NCI-H1105 treated with DMSO at 0.1 percent for 48 hours (cell line): ENCODE results near the gene OR52W1.

Experiments
- DNase-seq: peaks from one replicate; lab custom pipeline; 2025; lab: John Stamatoyannopoulos, UW

OR52W1 gene, protein sequence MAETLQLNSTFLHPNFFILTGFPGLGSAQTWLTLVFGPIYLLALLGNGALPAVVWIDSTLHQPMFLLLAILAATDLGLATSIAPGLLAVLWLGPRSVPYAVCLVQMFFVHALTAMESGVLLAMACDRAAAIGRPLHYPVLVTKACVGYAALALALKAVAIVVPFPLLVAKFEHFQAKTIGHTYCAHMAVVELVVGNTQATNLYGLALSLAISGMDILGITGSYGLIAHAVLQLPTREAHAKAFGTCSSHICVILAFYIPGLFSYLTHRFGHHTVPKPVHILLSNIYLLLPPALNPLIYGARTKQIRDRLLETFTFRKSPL

DNA sequence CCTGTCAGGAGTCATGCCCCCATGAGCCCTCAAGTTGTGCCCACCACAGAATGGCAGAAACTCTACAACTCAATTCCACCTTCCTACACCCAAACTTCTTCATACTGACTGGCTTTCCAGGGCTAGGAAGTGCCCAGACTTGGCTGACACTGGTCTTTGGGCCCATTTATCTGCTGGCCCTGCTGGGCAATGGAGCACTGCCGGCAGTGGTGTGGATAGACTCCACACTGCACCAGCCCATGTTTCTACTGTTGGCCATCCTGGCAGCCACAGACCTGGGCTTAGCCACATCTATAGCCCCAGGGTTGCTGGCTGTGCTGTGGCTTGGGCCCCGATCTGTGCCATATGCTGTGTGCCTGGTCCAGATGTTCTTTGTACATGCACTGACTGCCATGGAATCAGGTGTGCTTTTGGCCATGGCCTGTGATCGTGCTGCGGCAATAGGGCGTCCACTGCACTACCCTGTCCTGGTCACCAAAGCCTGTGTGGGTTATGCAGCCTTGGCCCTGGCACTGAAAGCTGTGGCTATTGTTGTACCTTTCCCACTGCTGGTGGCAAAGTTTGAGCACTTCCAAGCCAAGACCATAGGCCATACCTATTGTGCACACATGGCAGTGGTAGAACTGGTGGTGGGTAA is at the start of gene OR52W1:
Gene OR52W1 (plus strand): TSS at position 51 of the 637 bp plus-strand sequence. CDS start 0 bp downstream, at position 51.
- DNase-seq, result no peak

DNA sequence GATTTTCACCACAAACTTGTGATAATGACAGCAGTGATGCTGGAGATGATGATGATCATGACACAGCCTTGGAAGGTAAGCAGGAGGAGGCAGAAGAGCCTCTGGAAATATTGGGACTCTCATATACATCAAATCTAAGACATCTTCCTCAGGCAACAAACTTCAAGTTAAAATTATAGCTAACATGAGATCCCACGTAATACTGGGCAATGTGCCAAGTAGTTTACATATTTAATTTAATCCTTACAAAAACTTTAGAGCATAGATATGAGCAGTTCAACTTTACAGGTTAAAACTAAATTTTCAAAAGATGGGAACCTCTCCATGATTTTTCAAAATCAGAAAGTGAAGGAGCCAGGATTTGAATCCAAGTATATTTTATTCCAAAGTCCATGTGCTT is 47.9 kb upstream of the OR52W1 start:
- no peak for DNase-seq

DNA sequence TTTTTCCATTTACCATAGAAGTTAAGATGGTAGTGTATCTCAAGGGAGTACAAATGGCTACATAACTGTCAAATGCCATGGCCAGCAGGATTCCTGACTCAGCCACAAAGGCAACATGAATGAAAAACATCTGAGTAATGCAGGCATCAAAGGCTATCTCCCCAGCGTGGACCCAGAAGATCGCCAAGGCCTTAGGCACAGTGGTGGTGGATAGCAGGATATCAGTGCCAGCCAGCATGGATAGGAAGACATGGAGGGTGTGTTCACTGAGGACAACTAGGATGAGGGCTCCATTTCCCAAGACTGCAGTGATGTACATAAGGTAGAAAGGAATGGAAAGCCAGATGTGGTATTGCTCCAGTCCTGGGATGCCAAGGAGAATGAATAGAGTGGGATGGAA is 46.9 kb upstream of the OR52W1 start:
- DNase-seq, result no peak

DNA sequence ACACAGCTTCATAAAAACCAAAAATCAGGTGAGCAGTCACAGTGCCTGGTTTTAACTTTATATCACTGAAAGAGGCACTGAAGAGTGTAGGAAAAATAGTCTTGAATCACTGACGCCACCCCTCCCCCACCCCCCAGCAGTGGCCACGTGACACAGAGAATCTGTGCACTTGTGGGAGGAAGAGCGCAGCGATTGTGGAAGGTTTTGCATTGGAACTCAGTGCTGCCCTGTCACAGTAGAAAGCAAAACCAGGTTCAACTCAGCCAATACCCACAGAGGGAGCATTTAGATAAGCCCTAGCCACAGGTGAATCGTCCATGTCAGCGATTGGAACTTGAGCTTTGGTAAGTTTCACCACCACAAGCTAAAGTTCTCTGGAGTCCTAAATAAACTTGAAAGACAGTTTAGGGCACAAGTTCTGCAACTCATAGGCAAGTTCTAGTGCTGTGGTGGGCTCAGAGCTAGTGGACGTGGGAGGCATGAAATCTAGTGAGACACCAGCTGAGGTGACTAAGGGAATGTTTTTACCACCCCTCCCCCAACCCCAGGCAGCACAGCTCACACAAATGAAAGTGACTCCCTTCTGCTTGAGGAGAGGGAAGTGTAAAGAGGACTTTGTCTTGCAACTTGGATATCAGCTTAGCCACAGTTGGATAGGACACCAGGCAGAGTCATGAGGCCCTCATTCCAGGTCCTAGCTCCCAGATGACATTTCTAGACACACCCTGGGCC is 42.2 kb upstream of the OR52W1 start:
- no peak for DNase-seq

DNA sequence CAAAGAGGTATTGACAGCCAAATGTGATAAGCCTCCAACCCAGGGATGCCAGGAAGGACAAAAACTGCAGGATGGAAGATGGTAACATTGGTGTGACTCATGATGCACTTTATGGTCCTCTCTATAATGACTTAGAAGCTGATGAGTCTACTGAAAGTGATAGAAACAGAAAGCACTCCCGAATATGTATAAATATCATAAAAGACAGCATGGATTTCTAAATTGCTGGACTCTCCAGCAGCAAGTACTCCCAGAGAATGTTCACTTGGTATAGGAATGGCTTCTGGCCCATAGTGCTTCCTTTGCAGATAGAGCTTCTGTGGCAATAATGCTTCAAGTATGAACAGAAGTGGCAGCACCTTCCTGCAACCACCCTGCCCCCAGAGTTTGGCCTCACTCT is 28.8 kb upstream of the OR52W1 start, which contains the start of gene OR52B2:
Gene OR52B2 (minus strand): TSS at position 101 of the 400 bp plus-strand sequence. CDS start 0 bp downstream, at position 101.
- no peak for DNase-seq

DNA sequence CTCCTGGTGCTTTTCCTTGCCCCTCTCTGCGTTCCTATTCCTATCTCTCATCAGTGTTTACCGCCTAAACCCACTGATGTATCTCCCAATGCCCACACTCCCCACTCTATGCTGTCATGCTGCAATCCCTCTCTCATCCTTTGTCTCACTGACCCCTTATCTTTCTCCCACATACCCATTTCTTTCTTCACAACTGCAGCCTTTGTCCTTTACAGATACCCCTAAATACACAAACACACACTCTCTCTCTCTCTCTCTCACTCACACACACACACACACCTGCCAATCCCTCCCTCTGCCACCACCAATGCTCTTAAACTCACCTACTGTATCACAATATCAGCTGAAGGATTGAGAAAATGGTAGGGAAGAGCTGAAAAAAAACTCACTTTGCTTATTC is 23.6 kb upstream of the OR52W1 start:
- no peak for DNase-seq

DNA sequence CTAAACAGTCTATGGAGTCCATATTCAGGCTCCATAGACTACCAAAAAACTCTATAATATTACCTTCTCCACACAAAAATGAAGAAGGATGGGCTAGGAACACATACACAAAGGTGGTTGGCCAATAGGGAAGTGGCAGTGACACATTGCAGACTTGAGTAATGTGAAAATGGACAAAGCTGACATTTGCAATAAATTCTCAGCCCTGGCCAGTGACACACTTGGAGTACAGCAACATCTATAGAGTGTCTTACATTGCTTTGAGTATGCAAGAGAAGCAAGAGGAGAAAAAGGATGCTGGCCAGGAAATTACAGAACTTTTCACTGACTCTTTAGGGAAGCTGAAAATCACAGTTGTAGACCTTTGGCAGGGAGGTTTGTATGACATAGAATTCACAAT is 7.3 kb upstream of the OR52W1 start:
- DNase-seq, result no peak

DNA sequence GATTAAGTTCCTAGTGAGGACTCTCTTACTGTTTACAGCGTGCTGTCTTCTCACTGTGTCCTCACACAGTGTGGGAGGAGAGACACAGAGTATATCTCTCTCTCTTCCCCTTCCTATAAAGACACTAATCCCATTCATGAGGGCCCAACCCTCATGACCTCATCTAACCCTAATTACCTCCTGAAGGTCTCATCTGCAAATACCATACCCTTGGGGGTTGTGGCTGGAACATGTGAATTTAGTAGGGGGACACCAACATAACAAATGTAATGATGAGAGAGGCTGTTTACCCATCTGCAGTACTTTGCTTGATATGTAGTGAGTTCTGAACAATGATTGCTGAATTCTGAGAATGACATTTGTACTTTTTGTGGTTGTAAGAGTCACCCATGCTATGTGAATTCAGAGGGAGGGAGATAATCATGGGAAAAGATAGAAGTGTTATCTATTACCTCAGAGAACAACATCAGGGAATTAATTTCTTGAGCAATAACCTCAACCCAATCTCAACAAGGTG is 4.9 kb upstream of the OR52W1 start:
- DNase-seq, result no peak

DNA sequence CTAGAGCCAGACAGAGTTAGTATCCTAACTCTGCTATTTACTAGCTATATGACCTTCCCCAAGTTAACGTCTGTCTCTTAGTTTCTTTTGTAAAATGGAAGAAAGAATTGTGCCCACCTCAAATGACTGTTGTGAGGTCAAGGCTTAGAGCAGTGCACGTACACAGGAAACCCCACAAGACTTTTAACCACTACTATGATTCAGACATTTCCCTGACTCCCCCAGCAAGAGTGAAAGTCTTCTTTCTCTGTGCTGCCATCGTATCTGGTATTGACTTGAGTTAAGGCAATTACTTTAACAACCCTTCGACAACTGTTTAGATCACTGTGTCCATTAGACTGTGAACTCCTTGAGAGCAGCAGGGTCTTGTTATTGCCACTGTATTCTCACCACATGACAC is 2.6 kb upstream of the OR52W1 start:
- no peak for DNase-seq

DNA sequence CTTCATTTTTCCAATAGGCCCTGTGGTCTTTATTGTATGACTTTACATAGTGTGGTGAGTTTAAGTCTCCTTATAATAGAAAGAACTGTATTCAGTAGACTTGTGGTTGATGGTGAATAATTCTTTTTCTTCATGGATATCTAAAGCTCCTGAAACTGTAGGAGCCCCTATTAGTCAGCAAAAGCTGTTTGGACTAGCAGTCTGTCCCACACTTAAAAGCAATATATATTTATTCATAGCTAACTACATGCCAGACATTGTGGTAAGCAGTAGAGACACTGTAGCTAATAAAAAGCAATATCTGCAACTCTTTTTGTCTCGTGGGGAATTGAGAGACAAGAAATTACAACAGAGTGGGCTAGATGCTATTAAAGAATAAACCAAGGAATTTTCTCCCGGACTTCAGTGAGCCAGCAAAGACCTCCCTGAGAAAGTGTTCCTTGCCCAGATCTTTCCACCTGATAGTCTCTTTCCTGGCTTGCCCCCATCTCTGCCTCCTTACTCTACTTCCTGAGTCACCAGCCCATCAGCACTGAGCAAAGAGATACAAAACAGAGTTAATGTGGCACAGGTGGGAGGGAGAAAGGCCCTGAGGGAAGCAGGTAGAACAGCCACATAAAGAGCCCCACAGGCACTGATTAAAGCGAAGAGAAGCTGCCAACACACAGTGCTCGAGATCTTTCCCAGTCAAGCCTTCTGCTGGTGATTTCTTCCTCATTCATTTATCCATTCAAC is 1.4 kb upstream of the OR52W1 start:
- DNase-seq, result no peak

DNA sequence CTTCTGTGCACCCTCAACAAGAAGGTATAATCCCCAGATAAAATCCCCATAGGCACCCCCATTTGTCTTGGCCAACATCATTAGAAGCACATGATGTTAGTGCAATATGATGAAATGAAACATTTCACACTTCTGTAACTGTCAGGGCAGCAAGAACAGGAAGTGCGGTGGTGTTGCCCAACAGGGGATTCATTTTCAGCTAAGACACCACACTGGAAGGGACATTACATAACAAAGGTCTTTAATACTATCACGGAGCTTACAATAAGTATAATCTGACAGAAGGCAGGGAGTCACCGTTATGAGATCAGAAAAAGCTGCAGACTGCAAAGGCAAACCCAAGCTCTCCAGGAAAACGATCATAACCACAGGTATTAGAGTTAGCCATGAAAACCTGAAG is 2.0 kb downstream of the OR52W1 start:
- no peak for DNase-seq

DNA sequence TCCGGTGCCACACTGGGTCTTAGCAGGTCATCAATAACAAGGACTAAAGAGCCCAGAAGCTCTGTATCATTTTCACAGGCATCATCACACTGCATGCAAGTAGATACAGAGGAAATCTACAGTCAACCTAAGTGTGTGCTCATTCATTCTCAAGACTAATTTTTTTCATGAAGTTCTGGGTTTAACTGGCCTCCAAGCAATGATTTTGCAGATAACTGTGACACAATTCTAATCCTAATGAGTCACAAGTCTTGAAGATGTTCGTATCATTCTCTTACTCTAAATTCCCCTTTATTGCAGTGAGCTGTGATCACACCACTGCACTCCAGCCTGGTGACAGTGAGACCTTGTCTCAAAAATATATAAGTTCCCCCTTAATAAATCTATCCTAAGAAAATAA is 2.5 kb downstream of the OR52W1 start:
- no peak for DNase-seq

DNA sequence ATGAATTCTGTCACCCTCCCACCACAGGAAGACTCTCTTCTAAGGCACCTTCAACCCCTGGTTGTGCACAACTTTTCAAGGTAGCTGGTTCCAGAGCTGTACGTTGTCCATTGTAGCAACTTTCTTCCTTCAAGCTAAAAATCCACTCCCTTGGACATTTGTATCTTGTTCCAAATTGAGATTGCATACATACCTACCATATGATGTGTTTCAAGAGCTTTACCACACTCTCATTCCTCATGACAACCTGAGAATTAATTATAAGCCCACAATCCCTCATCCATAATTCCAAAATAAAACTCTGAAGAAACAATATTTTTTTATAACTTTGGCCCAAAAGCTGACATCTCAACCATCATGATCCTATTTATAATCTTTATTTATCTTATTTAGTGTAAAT is 3.0 kb downstream of the OR52W1 start:
- DNase-seq, result no peak

DNA sequence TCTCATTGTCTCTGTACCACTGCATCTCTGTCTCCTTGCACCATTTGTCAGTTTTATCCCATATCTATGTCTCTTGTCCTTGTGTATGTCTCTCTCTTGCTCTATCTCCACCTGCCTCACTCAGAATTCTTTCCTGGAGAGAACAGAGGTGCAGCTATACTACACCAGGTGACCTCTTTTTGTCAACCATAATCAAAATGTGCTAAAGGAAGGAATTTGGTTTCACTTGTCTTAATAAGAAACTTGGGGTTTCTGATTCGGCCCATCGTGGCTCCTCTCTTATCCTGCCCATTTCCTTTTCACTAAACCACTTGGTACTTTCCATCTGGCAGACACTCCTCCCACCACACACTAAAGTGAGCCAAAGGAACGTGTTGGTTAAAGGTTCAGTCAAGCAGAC is 4.3 kb downstream of the OR52W1 start:
- no peak for DNase-seq

DNA sequence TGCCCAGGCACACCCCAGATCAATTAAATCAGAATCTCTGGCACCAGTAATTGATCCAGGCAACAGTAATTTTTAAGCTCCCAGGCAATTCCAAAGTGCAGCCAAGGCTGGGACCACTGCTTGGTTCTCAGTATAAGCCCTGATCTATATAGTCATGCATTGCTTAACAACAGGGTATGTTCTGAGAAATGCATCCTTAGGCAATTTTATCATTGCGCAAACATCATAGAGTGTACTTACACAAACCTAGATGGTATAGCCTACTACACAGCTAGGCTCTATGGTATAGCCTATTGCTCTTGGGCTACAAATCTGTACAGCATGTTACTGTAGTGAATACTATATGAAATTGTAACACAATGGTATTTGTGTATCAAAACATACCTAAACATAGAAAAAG is 5.7 kb downstream of the OR52W1 start:
- DNase-seq, result no peak

DNA sequence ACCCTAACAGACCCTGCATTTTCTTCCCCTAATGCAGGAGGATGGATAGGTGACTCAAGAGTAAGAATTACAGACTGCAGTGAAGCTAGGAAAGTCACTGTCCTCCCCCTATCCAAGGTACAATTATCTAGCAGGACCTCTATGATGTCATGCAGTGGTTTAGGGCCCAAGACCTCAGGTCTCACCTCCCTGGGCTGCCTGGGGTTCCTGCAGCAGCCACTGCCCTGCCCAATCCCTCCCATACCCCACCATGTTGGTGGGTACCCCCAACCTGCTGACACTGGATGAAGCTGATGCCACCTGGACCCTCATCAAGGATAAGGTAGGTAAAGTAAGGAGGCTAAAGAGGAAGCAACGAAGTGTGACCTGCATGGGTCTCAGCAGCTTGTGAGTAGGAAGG is 6.3 kb downstream of the OR52W1 start, which contains the start of gene C11orf42:
Gene C11orf42 (plus strand): TSS at position 192 of the 400 bp plus-strand sequence. CDS start 59 bp downstream, at position 251.
- DNase-seq, result no peak

DNA sequence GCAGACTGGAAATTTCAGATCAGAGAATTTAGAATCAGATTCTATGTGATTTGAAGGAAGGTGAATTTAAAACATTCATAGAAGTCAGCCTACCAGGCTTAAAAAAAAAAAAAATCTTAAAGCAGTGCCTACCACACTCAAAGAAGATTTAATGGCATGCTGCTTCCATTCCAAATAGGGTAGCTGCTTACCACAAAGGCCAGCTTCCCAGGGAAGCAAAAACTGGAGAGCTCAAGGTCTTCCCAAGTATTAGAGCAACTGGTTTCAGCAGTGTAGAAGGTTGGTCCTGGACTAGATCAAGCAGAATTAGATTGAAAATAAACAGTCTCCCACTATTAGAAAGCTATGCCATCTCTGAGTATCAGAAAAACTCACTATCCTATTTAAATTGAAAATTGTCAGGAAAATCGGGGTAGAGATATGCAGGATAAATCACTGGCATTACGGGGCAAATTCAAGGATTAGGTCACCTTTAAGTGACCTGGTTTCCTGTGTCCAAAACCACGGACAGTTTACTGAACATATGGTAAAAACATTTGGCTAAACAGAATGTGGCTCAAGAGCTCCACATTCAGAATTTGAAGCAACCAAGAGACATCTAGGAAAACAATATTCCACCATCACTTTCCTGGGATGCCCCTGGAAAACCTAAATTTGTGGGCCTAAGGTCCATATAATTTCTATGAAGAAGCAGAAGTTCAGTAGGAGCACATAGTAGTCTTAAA is 7.6 kb downstream of the OR52W1 start:
- no peak for DNase-seq

DNA sequence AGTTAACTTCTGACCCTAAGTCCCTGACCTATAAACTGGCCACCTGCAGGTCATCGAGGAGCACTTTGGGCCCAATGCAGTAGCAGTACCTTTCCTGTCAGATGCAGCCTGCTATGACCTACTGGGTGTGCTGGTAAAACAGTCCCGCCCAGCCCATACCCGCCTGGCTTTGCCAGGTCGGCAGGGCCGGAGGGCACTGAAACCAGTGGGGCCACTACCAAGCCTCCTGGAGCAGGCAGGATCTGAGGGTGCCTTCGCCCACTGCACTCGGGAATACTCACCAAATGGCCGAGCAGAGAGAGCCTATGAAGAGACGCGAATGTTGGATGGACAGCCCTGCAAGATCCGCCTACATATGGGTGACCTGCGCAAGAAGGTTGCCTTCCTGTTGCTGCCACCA is 10.8 kb downstream of the OR52W1 start:
- no peak for DNase-seq

DNA sequence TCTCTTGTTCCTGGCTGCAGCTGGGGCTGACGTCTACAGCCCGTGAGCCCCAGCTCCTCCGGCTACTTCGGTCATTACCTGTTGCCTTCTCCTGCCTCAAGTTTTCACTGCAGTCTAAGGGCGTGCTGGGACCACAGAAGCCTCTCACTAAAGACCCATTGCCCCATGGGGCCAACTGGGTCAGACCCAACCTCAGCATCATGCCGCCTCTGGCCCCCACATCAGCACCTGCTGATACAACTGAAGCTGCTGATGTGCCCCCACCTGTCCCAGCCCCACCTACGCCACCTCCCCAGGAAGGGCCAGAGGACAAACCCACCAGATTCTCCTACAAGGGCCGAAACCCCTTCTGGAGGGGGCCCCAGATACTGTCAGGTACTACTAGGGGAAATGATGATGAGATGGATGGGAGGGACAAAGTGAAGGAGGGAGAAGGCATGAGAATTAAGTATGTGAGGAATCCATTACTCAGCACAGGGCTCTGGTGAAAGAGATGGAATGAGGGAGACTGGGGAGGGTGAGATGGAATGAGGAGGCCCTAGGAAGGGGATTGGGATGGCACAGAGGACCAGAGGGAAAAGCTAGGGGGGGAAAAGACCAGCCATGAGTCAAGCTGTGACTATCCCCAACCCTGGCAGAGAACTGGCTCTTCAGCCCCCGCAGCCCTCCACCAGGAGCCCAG is 11.4 kb downstream of the OR52W1 start:
- DNase-seq, result no peak

DNA sequence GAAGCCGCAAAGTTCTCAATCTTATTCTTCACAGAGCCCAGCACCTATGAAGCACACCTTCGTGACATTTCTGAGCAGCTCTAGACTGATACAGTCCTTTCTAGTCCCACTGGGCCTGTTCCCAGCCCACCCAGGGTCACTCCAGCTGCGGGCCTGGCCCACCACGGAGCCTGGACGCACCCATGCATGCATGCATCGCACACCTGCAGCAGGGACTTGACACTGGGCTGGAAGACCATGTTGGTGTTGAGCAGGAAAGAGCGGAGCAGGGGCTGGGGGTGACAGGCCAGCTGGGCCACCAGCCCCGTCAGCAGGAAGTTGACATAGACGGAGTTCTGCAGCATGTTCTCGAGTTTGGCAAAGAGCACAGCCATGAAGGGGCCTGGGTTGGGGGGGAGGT is 15.5 kb downstream of the OR52W1 start:
- DNase-seq, result no peak

DNA sequence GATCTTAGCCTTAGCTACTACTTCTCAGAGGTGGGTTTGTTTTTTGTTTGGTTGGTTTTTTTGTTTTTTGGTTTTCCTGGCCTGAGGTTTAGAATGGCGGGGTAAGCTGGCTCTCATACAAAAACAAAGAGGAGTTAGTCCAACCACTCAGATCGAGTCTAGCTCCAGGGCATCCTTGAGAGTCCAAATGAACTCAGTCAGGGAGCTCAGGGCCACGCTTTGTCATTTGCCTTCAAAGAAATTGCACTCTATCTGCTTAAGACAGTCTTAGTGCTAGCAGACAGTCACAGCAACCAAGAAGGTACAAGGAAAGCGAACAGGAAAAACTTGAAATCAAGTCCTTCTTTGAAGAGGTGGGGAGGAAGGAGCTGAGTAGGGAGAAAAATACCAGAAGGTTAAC is 17.5 kb downstream of the OR52W1 start:
- DNase-seq, result no peak
